ENCODE measurements around the gene KCTD13.

DNA sequence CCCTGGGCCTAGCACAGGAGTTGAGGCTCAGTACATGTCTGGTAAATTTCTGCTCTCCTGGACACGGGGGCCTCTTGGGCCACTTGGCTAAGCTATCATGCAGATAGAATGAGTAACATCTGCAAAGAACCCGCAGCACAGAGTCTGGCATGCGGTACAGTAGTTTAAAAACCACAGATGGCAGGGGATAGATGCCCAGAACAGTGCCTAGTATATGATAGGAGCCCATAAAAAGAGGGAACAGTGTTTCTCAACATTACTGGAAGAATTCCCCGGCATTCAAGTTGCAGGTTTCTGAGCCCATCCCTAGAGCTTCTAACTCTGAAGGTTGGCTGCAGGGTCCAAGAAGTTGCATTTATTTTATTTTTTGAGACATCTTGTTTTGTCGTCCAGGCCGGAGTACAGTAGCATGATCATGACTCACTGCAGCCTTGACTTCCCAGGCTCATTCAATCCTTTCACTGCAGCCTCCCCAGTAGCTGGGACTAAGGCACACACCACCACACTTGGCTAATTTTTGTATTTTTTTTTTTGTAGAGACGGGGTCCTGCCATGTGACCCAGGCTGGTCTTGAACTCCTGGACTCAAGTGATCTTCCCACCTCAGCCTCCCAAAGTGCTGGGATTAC, 68.8 kb downstream of the KCTD13 start:
- TF ChIP-seq, protein P1, sequence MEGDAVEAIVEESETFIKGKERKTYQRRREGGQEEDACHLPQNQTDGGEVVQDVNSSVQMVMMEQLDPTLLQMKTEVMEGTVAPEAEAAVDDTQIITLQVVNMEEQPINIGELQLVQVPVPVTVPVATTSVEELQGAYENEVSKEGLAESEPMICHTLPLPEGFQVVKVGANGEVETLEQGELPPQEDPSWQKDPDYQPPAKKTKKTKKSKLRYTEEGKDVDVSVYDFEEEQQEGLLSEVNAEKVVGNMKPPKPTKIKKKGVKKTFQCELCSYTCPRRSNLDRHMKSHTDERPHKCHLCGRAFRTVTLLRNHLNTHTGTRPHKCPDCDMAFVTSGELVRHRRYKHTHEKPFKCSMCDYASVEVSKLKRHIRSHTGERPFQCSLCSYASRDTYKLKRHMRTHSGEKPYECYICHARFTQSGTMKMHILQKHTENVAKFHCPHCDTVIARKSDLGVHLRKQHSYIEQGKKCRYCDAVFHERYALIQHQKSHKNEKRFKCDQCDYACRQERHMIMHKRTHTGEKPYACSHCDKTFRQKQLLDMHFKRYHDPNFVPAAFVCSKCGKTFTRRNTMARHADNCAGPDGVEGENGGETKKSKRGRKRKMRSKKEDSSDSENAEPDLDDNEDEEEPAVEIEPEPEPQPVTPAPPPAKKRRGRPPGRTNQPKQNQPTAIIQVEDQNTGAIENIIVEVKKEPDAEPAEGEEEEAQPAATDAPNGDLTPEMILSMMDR (conservative IDR thresholded peaks at IDR 0.05; ENCODE audit: low read depth, low read length) = no peak
- TF ChIP-seq EZH2phosphoT487 (IDR thresholded peaks at IDR 0.05; ENCODE audit: borderline replicate concordance, low read length) = no peak

Measured in PC-3 (cell line).